ENCODE data around the gene CHN1. TPM values are rescaled to one million over a fixed set of nuclear protein-coding genes. Genes with fewer than 3 reads are reported as not detected.

The CHN1 gene
- total RNA-seq, 4 donors from 2014 or later = 3.4 to 60.2 (median 7.1) TPM

DNA sequence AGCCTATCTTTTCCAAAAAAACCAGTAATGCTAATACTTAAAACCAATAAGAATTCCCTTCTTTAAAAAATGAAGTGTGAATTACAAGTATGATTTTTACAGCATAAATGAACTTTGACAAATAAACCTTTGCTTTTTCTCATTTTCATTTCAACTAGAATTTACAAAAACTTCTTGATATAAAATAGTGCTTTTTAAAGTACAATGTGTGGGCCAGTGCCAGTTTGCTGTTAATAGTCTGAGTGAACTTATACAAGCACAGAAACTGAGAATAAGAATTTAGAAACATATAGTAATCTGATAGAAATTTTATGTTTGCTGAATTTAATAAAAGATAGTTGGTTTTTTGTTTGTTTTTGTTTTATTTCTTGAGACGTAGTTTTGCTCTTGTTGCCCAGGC lies 197.2 kb downstream of the CHN1 start:
- no peaks in the 10 kb centered on the region for H3K9me3 ChIP-seq
- no peak overlapping the region for H3K4me3 ChIP-seq
- no peaks in the 10 kb centered on the region for H3K4me1 ChIP-seq
- no peaks in the 10 kb centered on the region for H3K27me3 ChIP-seq
- TF ChIP-seq, protein P1, sequence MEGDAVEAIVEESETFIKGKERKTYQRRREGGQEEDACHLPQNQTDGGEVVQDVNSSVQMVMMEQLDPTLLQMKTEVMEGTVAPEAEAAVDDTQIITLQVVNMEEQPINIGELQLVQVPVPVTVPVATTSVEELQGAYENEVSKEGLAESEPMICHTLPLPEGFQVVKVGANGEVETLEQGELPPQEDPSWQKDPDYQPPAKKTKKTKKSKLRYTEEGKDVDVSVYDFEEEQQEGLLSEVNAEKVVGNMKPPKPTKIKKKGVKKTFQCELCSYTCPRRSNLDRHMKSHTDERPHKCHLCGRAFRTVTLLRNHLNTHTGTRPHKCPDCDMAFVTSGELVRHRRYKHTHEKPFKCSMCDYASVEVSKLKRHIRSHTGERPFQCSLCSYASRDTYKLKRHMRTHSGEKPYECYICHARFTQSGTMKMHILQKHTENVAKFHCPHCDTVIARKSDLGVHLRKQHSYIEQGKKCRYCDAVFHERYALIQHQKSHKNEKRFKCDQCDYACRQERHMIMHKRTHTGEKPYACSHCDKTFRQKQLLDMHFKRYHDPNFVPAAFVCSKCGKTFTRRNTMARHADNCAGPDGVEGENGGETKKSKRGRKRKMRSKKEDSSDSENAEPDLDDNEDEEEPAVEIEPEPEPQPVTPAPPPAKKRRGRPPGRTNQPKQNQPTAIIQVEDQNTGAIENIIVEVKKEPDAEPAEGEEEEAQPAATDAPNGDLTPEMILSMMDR (IDR thresholded peaks at IDR 0.05) = no peak
- TF ChIP-seq POLR2A (IDR thresholded peaks at IDR 0.05) = no peak
- no peak overlapping the region for H3K27ac ChIP-seq
- DNase-seq = no peak
- no peaks in the 10 kb centered on the region for H3K36me3 ChIP-seq

DNA sequence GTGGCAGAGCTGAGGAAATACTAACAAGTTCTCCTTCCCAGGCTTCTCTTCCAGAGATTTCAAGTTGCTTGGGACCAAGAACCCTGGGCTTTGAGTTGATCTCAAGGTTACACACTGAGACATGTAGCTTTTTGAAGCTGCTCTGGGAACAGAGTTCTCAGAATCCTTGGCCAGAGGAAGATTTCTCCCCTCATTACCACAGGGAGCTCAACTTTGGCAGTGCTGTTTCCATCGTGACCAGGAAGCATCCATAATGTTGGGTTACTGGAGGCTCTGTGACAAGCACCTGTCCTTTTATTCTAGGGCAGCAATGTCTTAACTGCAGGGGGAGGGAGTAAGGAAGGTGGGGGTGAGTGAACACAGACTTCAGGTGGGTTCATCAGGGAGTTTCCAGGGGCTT lies 199.4 kb downstream of the CHN1 start:
- no peak for DNase-seq
- Histone ChIP-seq H3K4me3 (no peak overlapping the region), H3K4me1 (no peaks in the 10 kb centered on the region)

DNA sequence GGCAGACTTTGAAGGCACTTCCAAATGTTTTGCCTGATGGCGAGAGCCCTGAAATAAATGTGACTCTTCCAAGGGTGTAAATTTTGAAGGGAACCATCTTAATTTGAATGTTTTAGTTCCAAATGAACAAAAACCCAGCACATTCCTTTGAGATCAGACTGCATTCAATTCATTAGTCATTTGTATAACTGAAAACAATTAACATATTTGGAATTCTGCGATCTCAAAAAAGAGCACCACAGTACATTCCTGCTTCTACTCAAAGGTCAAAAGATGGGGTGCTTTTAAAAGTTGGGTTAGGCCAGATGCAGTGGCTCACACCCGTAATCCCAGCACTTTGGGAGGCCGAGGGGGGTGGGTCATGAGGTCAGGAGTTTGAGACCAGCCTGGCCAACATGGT lies 202.7 kb downstream of the CHN1 start:
- Histone ChIP-seq H3K9me3 (no peaks in the 10 kb centered on the region), H3K4me1 (no peaks in the 10 kb centered on the region), H3K36me3 (no peaks in the 10 kb centered on the region), H3K27ac (no peak overlapping the region), H3K4me3 (no peak overlapping the region), H3K27me3 (no peaks in the 10 kb centered on the region)
- no peak for DNase-seq
- TF ChIP-seq, protein P1 (IDR thresholded peaks at IDR 0.05) = no peak
- TF ChIP-seq POLR2A (IDR thresholded peaks at IDR 0.05) = no peak

More for the DNA sequence above, 199.4 kb downstream of the CHN1 start:
- H3K36me3 ChIP-seq = no peaks in the 10 kb centered on the region
- H3K27me3 ChIP-seq = no peaks in the 10 kb centered on the region
- H3K27ac ChIP-seq = no peak overlapping the region
- no peak for TF ChIP-seq POLR2A (IDR thresholded peaks at IDR 0.05)
- TF ChIP-seq, protein P1 (IDR thresholded peaks at IDR 0.05) = no peak
- H3K9me3 ChIP-seq = no peaks in the 10 kb centered on the region

DNA sequence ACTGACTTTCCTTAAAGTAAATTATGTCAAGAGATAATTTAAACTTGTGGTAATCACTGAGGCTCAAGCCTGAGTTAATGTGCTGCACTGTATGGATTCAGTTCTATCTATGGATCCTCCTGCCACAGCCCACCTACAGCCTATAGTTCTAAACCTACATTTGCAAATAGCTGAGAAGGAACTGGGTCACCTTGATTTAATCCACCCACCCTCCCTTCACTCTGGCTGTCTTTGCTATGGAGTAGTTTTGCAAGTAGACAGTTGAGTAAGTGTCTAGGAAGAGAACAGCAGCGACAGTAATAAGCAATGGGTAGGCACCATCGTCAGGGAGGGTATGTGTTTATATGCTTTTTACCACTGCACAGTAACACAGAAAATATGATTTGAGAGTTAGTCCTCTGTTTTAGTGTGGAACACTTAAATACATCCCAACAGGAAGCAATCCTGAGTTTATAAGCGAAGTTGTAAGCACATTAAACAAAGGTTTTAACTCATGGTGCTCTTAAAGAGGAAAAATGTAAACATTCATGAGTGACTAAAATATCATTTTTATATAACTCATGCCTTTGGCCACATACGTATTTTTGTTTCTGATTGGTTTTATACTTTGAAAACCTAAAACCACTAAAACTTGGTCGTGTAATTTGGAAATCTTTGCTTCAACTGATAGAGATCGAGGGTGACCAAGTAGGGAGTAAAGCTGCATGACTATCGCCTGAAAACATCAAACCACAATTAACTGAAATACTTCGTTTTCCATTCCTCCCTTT lies 204.6 kb downstream of the CHN1 start:
- Histone ChIP-seq H3K9me3 (no peaks in the 10 kb centered on the region), H3K4me3 (no peak overlapping the region), H3K4me1 (no peaks in the 10 kb centered on the region), H3K36me3 (no peaks in the 10 kb centered on the region), H3K27me3 (no peaks in the 10 kb centered on the region), H3K27ac (no peak overlapping the region)
- no peak for DNase-seq
- TF ChIP-seq, protein P1 (IDR thresholded peaks at IDR 0.05) = no peak
- TF ChIP-seq POLR2A (IDR thresholded peaks at IDR 0.05) = no peak

DNA sequence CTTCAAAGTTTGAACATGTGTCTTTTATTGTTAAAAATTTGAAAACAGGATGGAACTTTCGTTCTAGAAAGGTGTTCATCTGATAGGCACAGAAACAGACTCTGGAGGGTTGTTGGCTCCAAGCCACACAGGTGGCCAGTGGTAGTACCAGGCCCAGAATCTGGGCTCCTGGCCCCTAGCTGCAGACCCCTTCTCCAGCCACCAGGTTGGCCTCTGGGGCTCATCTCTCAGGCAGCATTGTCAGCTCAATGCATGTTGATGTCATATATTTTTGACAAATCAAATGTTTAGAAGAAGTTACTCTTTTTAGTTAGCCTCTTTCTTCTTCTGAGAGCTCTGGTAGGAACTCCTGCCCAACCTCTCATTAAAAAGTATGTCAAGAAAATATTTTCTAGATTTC lies 206.4 kb downstream of the CHN1 start:
- Histone ChIP-seq H3K4me3 (no peak overlapping the region), H3K4me1 (no peaks in the 10 kb centered on the region), H3K27me3 (no peaks in the 10 kb centered on the region), H3K9me3 (no peaks in the 10 kb centered on the region), H3K27ac (no peak overlapping the region), H3K36me3 (no peaks in the 10 kb centered on the region)
- DNase-seq = no peak
- TF ChIP-seq, protein P1 (IDR thresholded peaks at IDR 0.05) = no peak
- TF ChIP-seq POLR2A (IDR thresholded peaks at IDR 0.05) = no peak
